GM04503 (cell line): ENCODE measurements around the gene DNAAF1.
"Not testable (repeated sequence)": the region's sequence is repeated elsewhere in the genome, so short reads cannot be mapped to it uniquely, and the experiment has no call there.

ENCODE experiments used
- DNase-seq: peaks from one replicate; pipeline ENCODE4 v3.0.0-alpha.2; 2012; ENCODE audit warnings: low read depth

Gene DNAAF1

GRCh38 chr16:84144859-84145639, at the start of gene DNAAF1, which contains the start of gene HSDL1:
Gene DNAAF1 (plus strand): TSS chr16:84145308. CDS start chr16:84145441, 133 bp downstream.
Gene HSDL1 (minus strand): TSS chr16:84145177. CDS start chr16:84131321, 13,856 bp downstream.
- no peak for DNase-seq

GRCh38 chr16:84095466-84095865, 49.6 kb upstream of the DNAAF1 start:
- no peak for DNase-seq

- no peak for DNase-seq
Observed at GRCh38 chr16:84096447-84097005, 48.6 kb upstream of the DNAAF1 start.

- DNase-seq, result no peak
Observed at GRCh38 chr16:84098939-84099338, 46.2 kb upstream of the DNAAF1 start.

GRCh38 chr16:84103678-84104077, 41.4 kb upstream of the DNAAF1 start:
- no peak for DNase-seq

- DNase-seq, result no peak
Observed at GRCh38 chr16:84104231-84104630, 40.9 kb upstream of the DNAAF1 start.

- DNase-seq, result no peak
Observed at GRCh38 chr16:84105301-84105815, 39.8 kb upstream of the DNAAF1 start.

GRCh38 chr16:84105948-84106740, 39.0 kb upstream of the DNAAF1 start:
- no peak for DNase-seq

- DNase-seq, result no peak
Observed at GRCh38 chr16:84107921-84108320, 37.2 kb upstream of the DNAAF1 start.

GRCh38 chr16:84109598-84110335, 35.3 kb upstream of the DNAAF1 start:
- DNase-seq, result no peak

GRCh38 chr16:84110527-84110926, 34.6 kb upstream of the DNAAF1 start:
- no peak for DNase-seq

GRCh38 chr16:84111525-84111924, 33.6 kb upstream of the DNAAF1 start:
- no peak for DNase-seq

GRCh38 chr16:84111949-84112348, 33.2 kb upstream of the DNAAF1 start:
- not testable (repeated sequence) for DNase-seq

GRCh38 chr16:84115919-84116719, 29.0 kb upstream of the DNAAF1 start:
- DNase-seq, result no peak

GRCh38 chr16:84116720-84117493, 28.2 kb upstream of the DNAAF1 start, which contains the start of gene MBTPS1:
Gene MBTPS1 (minus strand): TSS chr16:84116942. CDS start chr16:84101783, 15,159 bp downstream.
- DNase-seq, result peak; percentile 80

GRCh38 chr16:84117494-84117843, 27.6 kb upstream of the DNAAF1 start:
- DNase-seq, result no peak

- not testable (repeated sequence) for DNase-seq
Observed at GRCh38 chr16:84118315-84118714, 26.8 kb upstream of the DNAAF1 start.

GRCh38 chr16:84119368-84119767, 25.7 kb upstream of the DNAAF1 start:
- DNase-seq, result no peak

- DNase-seq, result no peak
Observed at GRCh38 chr16:84120023-84120422, 25.1 kb upstream of the DNAAF1 start.

GRCh38 chr16:84121007-84121406, 24.1 kb upstream of the DNAAF1 start:
- no peak for DNase-seq
